Lung microvascular endothelial cell (primary cell): ENCODE measurements around the gene KIRREL3. TPM values are rescaled to one million over a fixed set of nuclear protein-coding genes. Genes with fewer than 3 reads are reported as not detected.

Source experiments
- DNase-seq, 2 donors: peaks; one replicate each; pipeline versions ENCODE4 v3.0.0 to v3.0.0-alpha.2; 2010; ENCODE audit warnings: low read depth in 2 of 2
- total RNA-seq: library from RNA; depleted of rRNA; stranded (reverse); fragments of >200 nt; gene quantifications from 2 replicates; pipeline ENCODE4 v1.2.1, GENCODE V29; 2014

KIRREL3 gene
- total RNA-seq, 1 donor from 2014 or later, result under 0.01 TPM

- DNase-seq, result no peak
Observed at GRCh38 chr11:126515501-126515900, 485.1 kb downstream of the KIRREL3 start.

GRCh38 chr11:126514061-126514693 is 486.4 kb downstream of the KIRREL3 start:
- DNase-seq, result no peak

GRCh38 chr11:126512741-126513715 is 487.5 kb downstream of the KIRREL3 start:
- no peak for DNase-seq

- no peak for DNase-seq
Observed at GRCh38 chr11:126512251-126512650, 488.3 kb downstream of the KIRREL3 start.

GRCh38 chr11:126511475-126512115 is 489.0 kb downstream of the KIRREL3 start:
- DNase-seq, result no peak

- no peak for DNase-seq
Observed at GRCh38 chr11:126510621-126511370, 489.8 kb downstream of the KIRREL3 start.

GRCh38 chr11:126507646-126508045 is 492.9 kb downstream of the KIRREL3 start:
- DNase-seq, result no peak

GRCh38 chr11:126506789-126507188 is 493.8 kb downstream of the KIRREL3 start:
- DNase-seq, result no peak

GRCh38 chr11:126502982-126503381 is 497.6 kb downstream of the KIRREL3 start:
- no peak for DNase-seq

- no peak for DNase-seq
Observed at GRCh38 chr11:126502159-126502558, 498.4 kb downstream of the KIRREL3 start.

GRCh38 chr11:126501641-126502040 is 498.9 kb downstream of the KIRREL3 start:
- DNase-seq, result no peak

- DNase-seq, result no peak
Observed at GRCh38 chr11:126500981-126501380, 499.6 kb downstream of the KIRREL3 start.

GRCh38 chr11:126499131-126499752 is 501.3 kb downstream of the KIRREL3 start:
- DNase-seq, result no peak

GRCh38 chr11:126498281-126498680 is 502.3 kb downstream of the KIRREL3 start:
- DNase-seq, result no peak

- DNase-seq, result no peak
Observed at GRCh38 chr11:126497581-126498122, 502.9 kb downstream of the KIRREL3 start.

- no peak for DNase-seq
Observed at GRCh38 chr11:126496576-126497337, 503.8 kb downstream of the KIRREL3 start.

- DNase-seq, result no peak
Observed at GRCh38 chr11:126495281-126496220, 505.0 kb downstream of the KIRREL3 start.

- no peak for DNase-seq
Observed at GRCh38 chr11:126494831-126495230, 505.7 kb downstream of the KIRREL3 start.
